ENCODE measurements around the gene NACC2.

NACC2 gene

GRCh38 chr9:136055715-136056545, 39.2 kb downstream of the NACC2 start:
- DNase-seq (ENCODE audit: low spot score), result no peak

- DNase-seq (ENCODE audit: low spot score), result no peak
Measured at GRCh38 chr9:136054798-136055714, 40.0 kb downstream of the NACC2 start.

- DNase-seq (ENCODE audit: low spot score), result no peak
Measured at GRCh38 chr9:136054146-136054545, 40.9 kb downstream of the NACC2 start.

- DNase-seq (ENCODE audit: low spot score), result no peak
Measured at GRCh38 chr9:136053757-136054142, 41.3 kb downstream of the NACC2 start.

- no peak for DNase-seq (ENCODE audit: low spot score)
Measured at GRCh38 chr9:136052991-136053756, 41.9 kb downstream of the NACC2 start.

- DNase-seq (ENCODE audit: low spot score), result no peak
Measured at GRCh38 chr9:136052472-136052880, 42.6 kb downstream of the NACC2 start.

- peak; percentile 90 for DNase-seq (ENCODE audit: low spot score)
Measured at GRCh38 chr9:136051837-136052471, 43.1 kb downstream of the NACC2 start.

- no peak for DNase-seq (ENCODE audit: low spot score)
Measured at GRCh38 chr9:136051453-136051836, 43.6 kb downstream of the NACC2 start.

- no peak for DNase-seq (ENCODE audit: low spot score)
Measured at GRCh38 chr9:136050701-136051452, 44.2 kb downstream of the NACC2 start.

GRCh38 chr9:136050266-136050700, 44.8 kb downstream of the NACC2 start:
- no peak for DNase-seq (ENCODE audit: low spot score)

- DNase-seq (ENCODE audit: low spot score), result no peak
Measured at GRCh38 chr9:136049491-136050265, 45.4 kb downstream of the NACC2 start.

GRCh38 chr9:136048560-136049411, 46.3 kb downstream of the NACC2 start:
- no peak for DNase-seq (ENCODE audit: low spot score)

GRCh38 chr9:136047775-136048559, 47.1 kb downstream of the NACC2 start:
- no peak for DNase-seq (ENCODE audit: low spot score)

GRCh38 chr9:136047076-136047774, 47.9 kb downstream of the NACC2 start:
- no peak for DNase-seq (ENCODE audit: low spot score)

- DNase-seq (ENCODE audit: low spot score), result no peak
Measured at GRCh38 chr9:136046554-136046920, 48.6 kb downstream of the NACC2 start.

GRCh38 chr9:136045595-136046553, 49.2 kb downstream of the NACC2 start:
- no peak for DNase-seq (ENCODE audit: low spot score)
